Keratinocyte (primary cell): ENCODE results near the gene PCDHA4. TPM values are rescaled to one million over a fixed set of nuclear protein-coding genes. Genes with fewer than 3 reads are reported as not detected.

Source experiments
- DNase-seq: peaks from one replicate; pipeline ENCODE4 v3.0.0-alpha.2; 2011; ENCODE audit warnings: low read depth, missing footprints, low spot score
- FAIRE-seq: peaks from 2 replicates; lab custom pipeline; 2011; peaks lifted over from hg19 to GRCh38; lab: Jason Lieb, UNC
- H2AFZ ChIP-seq: 2 replicates; pipeline ENCODE4 v1.6.0; 2012; ENCODE audit warnings: low read length, control low read depth, inconsistent platforms; ENCODE audit not compliant: control insufficient read depth
- H3K27ac ChIP-seq: 2 replicates; pipeline ENCODE4 v1.5.1; 2011; ENCODE audit warnings: low read length; ENCODE audit not compliant: control insufficient read depth, insufficient read depth
- H3K27me3 ChIP-seq: 3 replicates; pipeline ENCODE4 v1.6.0; 2011; ENCODE audit warnings: low read length; ENCODE audit not compliant: control insufficient read depth, insufficient read depth; ENCODE audit errors: extremely low read depth
- H3K36me3 ChIP-seq, 2 experiments: 2 replicates in 1 of 2; 3 replicates in 1 of 2; pipeline ENCODE4 v1.5.1; 2011; ENCODE audit warnings: low read length in 2 of 2, mild to moderate bottlenecking in 1 of 2; ENCODE audit not compliant: control insufficient read depth in 2 of 2, insufficient read depth in 2 of 2; ENCODE audit errors: extremely low read depth in 1 of 2
- H3K4me1 ChIP-seq: 3 replicates; pipeline ENCODE4 v1.5.1; 2011; ENCODE audit warnings: low read length; ENCODE audit not compliant: control insufficient read depth, insufficient read depth; ENCODE audit errors: extremely low read depth
- H3K4me2 ChIP-seq: 3 replicates; pipeline ENCODE4 v1.6.0; 2011; ENCODE audit warnings: low read depth, low read length; ENCODE audit not compliant: control insufficient read depth, insufficient read depth; ENCODE audit errors: extremely low read depth
- H3K4me3 ChIP-seq, 3 experiments: fragments of 200-600 bp in 1 of 3; sonication (generic) in 1 of 3; 2 replicates in 2 of 3; 3 replicates in 1 of 3; pipeline ENCODE4 v1.5.1; 2011 to 2016; ENCODE audit warnings: low read length in 3 of 3, mild to moderate bottlenecking in 3 of 3, control low read depth in 2 of 3, inconsistent platforms in 1 of 3, low read depth in 1 of 3, mixed read lengths in 1 of 3, mixed run types in 1 of 3, moderate library complexity in 1 of 3; ENCODE audit not compliant: control insufficient read depth in 2 of 3, insufficient read depth in 2 of 3; ENCODE audit errors: extremely low read depth in 1 of 3
- H3K79me2 ChIP-seq: 2 replicates; pipeline ENCODE4 v1.6.0; 2012; ENCODE audit warnings: low read length; ENCODE audit not compliant: control insufficient read depth, insufficient read depth
- H3K9ac ChIP-seq: 3 replicates; pipeline ENCODE4 v1.6.0; 2011; ENCODE audit warnings: low read length; ENCODE audit not compliant: control insufficient read depth, insufficient read depth; ENCODE audit errors: extremely low read depth
- H3K9me1 ChIP-seq: 3 replicates; pipeline ENCODE4 v1.6.0; 2011; ENCODE audit warnings: low read length; ENCODE audit not compliant: control insufficient read depth, insufficient read depth; ENCODE audit errors: extremely low read depth
- H3K9me3 ChIP-seq: 2 replicates; pipeline ENCODE4 v1.5.1; 2012; ENCODE audit warnings: low read depth, low read length; ENCODE audit not compliant: control insufficient read depth
- H4K20me1 ChIP-seq: 3 replicates; pipeline ENCODE4 v1.6.0; 2011; ENCODE audit warnings: low read length; ENCODE audit not compliant: control insufficient read depth, insufficient read depth; ENCODE audit errors: extremely low read depth
- EZH2 ChIP-seq: IDR thresholded peaks from one replicate; pipeline ENCODE4 v1.6.1; 2012; ENCODE audit warnings: inconsistent platforms, mild to moderate bottlenecking, low read length, moderate library complexity
- dilution Hi-C: fragments of 300-500 bp; cut with MboI; formaldehyde crosslinking; loops from one replicate; pipeline ENCODE4 v1.7.0; 2020; ENCODE audit warnings: low sequenced_read_pairs; ENCODE audit not compliant: extremely low pct_ligation_motif_present
- polyA plus RNA-seq, 5 experiments: library from polyadenylated mRNA; depleted of rRNA in 3 of 5; stranded (reverse) in 3 of 5; stranded (forward) in 1 of 5; unstranded in 1 of 5; fragments of >200 nt; gene quantifications; 1 replicate in 1 of 5; 2 replicates in 3 of 5; 3 replicates in 1 of 5; pipeline versions ENCODE4 v1.2.1 to v1.2.3, GENCODE V29; 2011 to 2012; ENCODE audit warnings: missing spikeins in 2 of 5, low read depth in 1 of 5, low replicate concordance in 1 of 5
- TF ChIP-seq, protein P1 (sequence below), 3 experiments: IDR thresholded peaks in 1 of 3; conservative IDR thresholded peaks in 1 of 3; optimal IDR thresholded peaks in 1 of 3; 2 replicates in 2 of 3; 3 replicates in 1 of 3; pipeline versions ENCODE3 to v1.5.1; 2011; ENCODE audit warnings: low read length in 3 of 3, mild to moderate bottlenecking in 3 of 3, moderate library complexity in 2 of 3, control low read depth in 1 of 3, inconsistent platforms in 1 of 3; ENCODE audit not compliant: insufficient read depth in 2 of 3; ENCODE audit errors: extremely low read depth in 1 of 3

Gene PCDHA4
- polyA plus RNA-seq, 1 donor (not counting 4 experiments of a cell fraction or from before 2014, with no cell fraction given), result 0.01 TPM

DNA sequence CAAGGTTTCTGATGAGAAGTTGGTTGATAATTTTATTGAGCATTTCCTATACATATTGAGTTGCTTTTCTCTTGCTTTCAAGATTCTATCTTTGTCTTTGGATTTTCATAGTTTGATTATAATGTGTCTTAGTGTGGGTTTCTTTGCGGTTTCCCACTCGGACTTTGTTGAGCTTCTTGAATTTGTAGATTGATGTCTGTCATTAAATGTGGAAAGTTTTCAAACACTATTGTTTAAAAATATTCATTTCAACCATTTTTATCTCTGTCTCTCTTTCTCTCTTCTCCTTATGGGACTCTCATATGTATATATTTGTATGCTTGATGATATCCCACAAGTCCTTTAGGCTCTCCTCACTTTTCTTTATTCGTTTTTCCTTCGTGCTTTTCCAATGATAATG lies 39.4 kb upstream of the PCDHA4 start:
- FAIRE-seq (no peak), DNase-seq (no peak)
- Histone ChIP-seq H3K27ac (no peak overlapping the region), H3K9me3 (peaks cover 3% of the 10 kb centered on the region), H3K4me3 (no peak overlapping the region), H3K4me1 (no peaks in the 10 kb centered on the region), H3K9ac (no peak overlapping the region), H3K36me3 (no peaks in the 10 kb centered on the region), H3K9me1 (no peaks in the 10 kb centered on the region), H2AFZ (no peak overlapping the region), H3K79me2 (no peaks in the 10 kb centered on the region), H3K27me3 (no peaks in the 10 kb centered on the region), H4K20me1 (no peaks in the 10 kb centered on the region), H3K4me2 (no peak overlapping the region)
- dilution Hi-C loops, result no loop called here
- TF ChIP-seq EZH2, result no peak
- TF ChIP-seq, protein P1, sequence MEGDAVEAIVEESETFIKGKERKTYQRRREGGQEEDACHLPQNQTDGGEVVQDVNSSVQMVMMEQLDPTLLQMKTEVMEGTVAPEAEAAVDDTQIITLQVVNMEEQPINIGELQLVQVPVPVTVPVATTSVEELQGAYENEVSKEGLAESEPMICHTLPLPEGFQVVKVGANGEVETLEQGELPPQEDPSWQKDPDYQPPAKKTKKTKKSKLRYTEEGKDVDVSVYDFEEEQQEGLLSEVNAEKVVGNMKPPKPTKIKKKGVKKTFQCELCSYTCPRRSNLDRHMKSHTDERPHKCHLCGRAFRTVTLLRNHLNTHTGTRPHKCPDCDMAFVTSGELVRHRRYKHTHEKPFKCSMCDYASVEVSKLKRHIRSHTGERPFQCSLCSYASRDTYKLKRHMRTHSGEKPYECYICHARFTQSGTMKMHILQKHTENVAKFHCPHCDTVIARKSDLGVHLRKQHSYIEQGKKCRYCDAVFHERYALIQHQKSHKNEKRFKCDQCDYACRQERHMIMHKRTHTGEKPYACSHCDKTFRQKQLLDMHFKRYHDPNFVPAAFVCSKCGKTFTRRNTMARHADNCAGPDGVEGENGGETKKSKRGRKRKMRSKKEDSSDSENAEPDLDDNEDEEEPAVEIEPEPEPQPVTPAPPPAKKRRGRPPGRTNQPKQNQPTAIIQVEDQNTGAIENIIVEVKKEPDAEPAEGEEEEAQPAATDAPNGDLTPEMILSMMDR (optimal IDR thresholded peaks at IDR 0.05 in 1 of 3, IDR thresholded peaks at IDR 0.05 in 1 of 3, conservative IDR thresholded peaks at IDR 0.05 in 1 of 3; ENCODE audit: extremely low read depth in 1 of 3, insufficient read depth in 2 of 3, low read length in 3 of 3), result no peak

DNA sequence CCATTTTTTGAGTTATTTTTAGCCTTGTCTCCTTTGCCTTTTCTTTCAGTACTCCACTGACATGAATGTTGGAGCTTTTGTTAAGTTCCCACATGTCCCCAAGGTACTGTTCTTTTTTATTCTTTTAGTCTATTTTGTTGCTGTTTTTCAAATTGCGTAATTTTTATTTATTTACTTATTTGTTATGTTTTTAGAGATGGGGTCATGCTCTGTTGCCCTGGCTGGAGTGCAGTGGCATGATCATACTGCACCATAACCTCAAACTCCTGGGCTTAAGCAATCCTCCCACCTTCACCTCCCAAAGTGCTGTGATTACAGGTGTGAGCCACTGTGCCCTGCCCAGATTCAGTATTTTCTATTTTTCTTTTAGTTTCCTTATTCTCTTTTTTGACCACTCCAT lies 26.4 kb upstream of the PCDHA4 start:
- Histone ChIP-seq H3K79me2 (no peaks in the 10 kb centered on the region), H3K9me1 (no peaks in the 10 kb centered on the region), H3K4me2 (no peak overlapping the region), H3K9ac (no peak overlapping the region), H3K27me3 (no peaks in the 10 kb centered on the region), H3K4me1 (no peaks in the 10 kb centered on the region), H3K4me3 (no peak overlapping the region), H3K36me3 (no peaks in the 10 kb centered on the region), H3K27ac (no peak overlapping the region), H3K9me3 (peaks cover 3% of the 10 kb centered on the region), H2AFZ (no peak overlapping the region), H4K20me1 (no peaks in the 10 kb centered on the region)
- dilution Hi-C loops, result no loop called here
- DNase-seq (no peak), FAIRE-seq (no peak)
- TF ChIP-seq, protein P1 (optimal IDR thresholded peaks at IDR 0.05 in 1 of 3, IDR thresholded peaks at IDR 0.05 in 1 of 3, conservative IDR thresholded peaks at IDR 0.05 in 1 of 3; ENCODE audit: extremely low read depth in 1 of 3, insufficient read depth in 2 of 3, low read length in 3 of 3), result no peak
- TF ChIP-seq EZH2, result no peak
